T47D (cell line): ENCODE data around the gene LPIN1.

Experiments
- DNase-seq, 2 experiments: peaks; one replicate each; pipeline versions ENCODE4 v3.0.0 to v3.0.0-alpha.2; 2011 to 2012; ENCODE audit warnings: low read depth in 1 of 2, low spot score in 1 of 2
- JUND ChIP-seq: IDR thresholded peaks from 2 replicates; pipeline ENCODE4 v1.6.1; 2012; ENCODE audit warnings: low read depth
- in situ Hi-C: cut with HindIII; loops from 2 replicates; pipeline ENCODE4 v1.10.0; 2016; ENCODE audit warnings: low sequenced_read_pairs, low pct_unique_long_range_greater_than_20kb

The LPIN1 gene

GRCh38 chr2:11876436-11876835, 130.0 kb downstream of the LPIN1 start:
- in situ Hi-C loops = no loop called here
- TF ChIP-seq JUND = no peak
- DNase-seq = no peak

- no peak for TF ChIP-seq JUND
- no peak for DNase-seq
- in situ Hi-C loops = no loop called here
These were observed 130.5 kb downstream of the LPIN1 start for GRCh38 chr2:11876889-11877288.
